K562 (cell line): Measurements from ENCODE around the gene ETS1. TPM values are rescaled to one million over a fixed set of nuclear protein-coding genes. Genes with fewer than 3 reads are reported as not detected.

ENCODE experiments used
- ATAC-seq: fragments of 200-7000 bp; cut with Tn5 transposase; 3 replicates; pipeline ENCODE4 v1.9.1; 2020; ENCODE audit warnings: moderate library complexity
- BruUV-seq: library from RNA; stranded (reverse); fragments of 400-500 nt; replicated peaks from 2 replicates; lab custom pipeline; 2021; lab: Mats Ljungman, UMichigan
- CTCF ChIA-PET: fragments of 300-600 bp; formaldehyde crosslinking; extraction: SDS; loops from one replicate; lab custom pipeline; 2021; ENCODE audit warnings: low intra/inter-chr PET ratio; lab: Yijun Ruan, JAX
- POLR2A ChIA-PET: fragments of 300-600, 350-650 bp; sonication (Branson Sonifier 250); formaldehyde crosslinking; extraction: SDS; loops from one replicate; lab custom pipeline; 2021; ENCODE audit warnings: antibody characterized with exemption, inconsistent platforms; lab: Yijun Ruan, JAX
- DNase-seq, 4 experiments: peaks; one replicate each; pipeline versions ENCODE4 v3.0.0 to v3.0.0-alpha.2; 2011 to 2018; ENCODE audit warnings: low spot score in 3 of 4, mixed read lengths in 3 of 4; ENCODE audit errors: extremely low read depth in 1 of 4
- FAIRE-seq: peaks from 2 replicates; lab custom pipeline; 2011; peaks lifted over from hg19 to GRCh38; lab: Jason Lieb, UNC
- H2AFZ ChIP-seq: 2 replicates; pipeline ENCODE4 v1.6.0; 2011; ENCODE audit warnings: low read depth, low read length, control low read depth, inconsistent platforms
- H3K27ac ChIP-seq: fragments of 200-600 bp; 3 replicates; pipeline ENCODE4 v1.8.0; 2011; ENCODE audit warnings: low read depth, mild to moderate bottlenecking, control low read depth, inconsistent platforms, low read length, moderate library complexity, mixed read lengths; ENCODE audit errors: extremely low read depth
- H3K27me3 ChIP-seq, 2 experiments: fragments of 300-600 bp in 1 of 2; 2 replicates in 1 of 2; 3 replicates in 1 of 2; pipeline versions ENCODE4 v1.6.0 to v1.8.0; 2011; ENCODE audit warnings: inconsistent platforms in 2 of 2, low read length in 2 of 2, mild to moderate bottlenecking in 1 of 2, mixed read lengths in 1 of 2, moderate library complexity in 1 of 2; ENCODE audit not compliant: control insufficient read depth in 2 of 2, insufficient read depth in 2 of 2
- H3K36me3 ChIP-seq: fragments of 300-600 bp; 3 replicates; pipeline ENCODE4 v1.8.0; 2011; ENCODE audit warnings: mild to moderate bottlenecking, low read length, inconsistent platforms; ENCODE audit not compliant: control insufficient read depth, insufficient read depth
- H3K4me1 ChIP-seq, 2 experiments: fragments of 200-600 bp in 1 of 2; replicated peaks in 1 of 2; 2 replicates in 1 of 2; 3 replicates in 1 of 2; pipeline versions ENCODE4 v1.5.1 to v1.8.0; 2011; ENCODE audit warnings: inconsistent platforms in 2 of 2, low read length in 2 of 2, mild to moderate bottlenecking in 1 of 2, mixed read lengths in 1 of 2, moderate library complexity in 1 of 2; ENCODE audit not compliant: control insufficient read depth in 2 of 2, insufficient read depth in 2 of 2
- H3K4me2 ChIP-seq: 2 replicates; pipeline ENCODE4 v1.6.1; 2011; ENCODE audit warnings: low read length, control low read depth, inconsistent platforms, mixed read lengths; ENCODE audit not compliant: insufficient read depth
- H3K4me3 ChIP-seq: fragments of 200-600 bp; sonication (generic), shearing (Covaris generic); 2 replicates; pipeline ENCODE4 v1.5.1; 2016; ENCODE audit warnings: control low read depth, inconsistent platforms
- H3K79me2 ChIP-seq: fragments of 200-600 bp; 3 replicates; pipeline ENCODE4 v1.8.0; 2011; ENCODE audit warnings: low read length, inconsistent platforms; ENCODE audit not compliant: control insufficient read depth, insufficient read depth
- H3K9ac ChIP-seq, 2 experiments: 2 replicates each; pipeline versions ENCODE4 v1.6.0 to v1.6.1; 2011; ENCODE audit warnings: low read depth in 2 of 2, low read length in 2 of 2, control low read depth in 1 of 2, inconsistent platforms in 1 of 2, mild to moderate bottlenecking in 1 of 2, mixed read lengths in 1 of 2; ENCODE audit not compliant: insufficient read depth in 1 of 2
- H3K9me1 ChIP-seq: one replicate; pipeline ENCODE4 v1.6.0; 2011; ENCODE audit warnings: inconsistent platforms, mild to moderate bottlenecking, low read length, moderate library complexity; ENCODE audit not compliant: control insufficient read depth, insufficient read depth
- H3K9me3 ChIP-seq: replicated peaks from 2 replicates; pipeline ENCODE4 v1.5.1; 2011; ENCODE audit warnings: low read depth, low read length, inconsistent platforms; ENCODE audit not compliant: control insufficient read depth, insufficient read depth
- H4K20me1 ChIP-seq: replicated peaks from 2 replicates; pipeline ENCODE4 v1.6.1; 2011; ENCODE audit warnings: low read length, inconsistent platforms, mixed read lengths; ENCODE audit not compliant: control insufficient read depth, insufficient read depth
- GATAD2A ChIP-seq: fragments of 450-650 bp; IDR thresholded peaks from 2 replicates; pipeline ENCODE4 v1.6.1; 2017
- MCM5 ChIP-seq: fragments of 450-650 bp; IDR thresholded peaks from 2 replicates; pipeline ENCODE4 v1.6.1; 2016; ENCODE audit warnings: low read depth
- USF2 ChIP-seq: sonication (generic); formaldehyde crosslinking; IDR thresholded peaks from 2 replicates; pipeline ENCODE4 v1.5.0; 2020; ENCODE audit warnings: missing genetic modification reagents
- XRCC4 ChIP-seq: IDR thresholded peaks from one replicate; pipeline ENCODE4 v1.6.1; 2011; ENCODE audit not compliant: insufficient read depth, insufficient read length; ENCODE audit errors: extremely low read depth
- WGBS: fragments of 100-300 bp; shearing (Covaris generic); methylation state at CpG from one replicate; pipeline ENCODE4 v1.1.6; 2016; ENCODE audit warnings: low coverage, mixed read lengths; ENCODE audit not compliant: insufficient coverage; ENCODE audit errors: missing lambda C conversion rate; 5-methylcytosine and 5-hydroxymethylcytosine counted together
- in situ Hi-C: fragments of 300-500 bp; cut with MboI; formaldehyde crosslinking; loops from 4 replicates; pipeline ENCODE4 v1.15.0; 2018; ENCODE audit warnings: inconsistent platforms, mixed read lengths
- intact Hi-C: fragments of 100-400 bp; cut with micrococcal nuclease; formaldehyde crosslinking; loops from 2 replicates; pipeline ENCODE4 v1.14.2; 2022
- polyA plus RNA-seq, 8 experiments: library from polyadenylated mRNA; depleted of rRNA in 4 of 8; stranded (reverse) in 5 of 8; unstranded in 3 of 8; fragments of >200 nt; fragmentation: Nextera tagmentation in 2 of 8; fragmentation: Illumina TruSeq in 1 of 8; extraction: Ambion mirVana in 2 of 8; extraction: Trizol in 1 of 8; gene quantifications; 2 replicates each; pipeline versions ENCODE4 v1.2.1 to v1.2.3, GENCODE V29; 2011 to 2014; ENCODE audit warnings: inconsistent platforms in 1 of 8, missing spikeins in 1 of 8
- total RNA-seq, 7 experiments: library from RNA; depleted of rRNA in 6 of 7; stranded (reverse); fragments of >200 nt in 6 of 7; fragmentation: Illumina TruSeq in 2 of 7; extraction: Trizol in 2 of 7; gene quantifications; 2 replicates each; pipeline versions ENCODE4 v1.2.1 to v1.2.3, GENCODE V29; 2011 to 2021; ENCODE audit warnings: low replicate concordance in 1 of 7

Gene ETS1
- total and polyA plus RNA-seq, 9 of the 15 experiments (the other 6 are each of a cell fraction or from before 2014, with no cell fraction given), result 0.04 to 1.4 (median 0.23) TPM

GRCh38 chr11:128627666-128628324, 40.4 kb upstream of the ETS1 start:
- no peaks in the 10 kb centered on the region for H3K9me1 ChIP-seq
- no peaks in the 10 kb centered on the region for H3K79me2 ChIP-seq
- no peaks in the 10 kb centered on the region for H3K9me3 ChIP-seq
- H3K4me3 ChIP-seq, result no peak overlapping the region
- no peaks in the 10 kb centered on the region for H3K27me3 ChIP-seq
- POLR2A ChIA-PET, result no interaction called here
- DNase-seq (no peak), ATAC-seq (no peak), FAIRE-seq (no peak)
- no peaks in the 10 kb centered on the region for H3K4me1 ChIP-seq
- WGBS, result 3% methylated on average over 6 of the region's 7 CpGs
- H4K20me1 ChIP-seq, result no peaks in the 10 kb centered on the region
- intact Hi-C loops, result no loop called here
- H2AFZ ChIP-seq, result no peak overlapping the region
- H3K36me3 ChIP-seq, result no peaks in the 10 kb centered on the region
- BruUV-seq, result no TSS peak
- peak; percentile 28; the same call in 1 of the 2 replicates for TF ChIP-seq USF2
- no peak for TF ChIP-seq GATAD2A
- no peak for TF ChIP-seq MCM5
- TF ChIP-seq XRCC4, result no peak
- no peak overlapping the region for H3K27ac ChIP-seq
- CTCF ChIA-PET, result no interaction called here
- no peak overlapping the region for H3K4me2 ChIP-seq
- no peak overlapping the region for H3K9ac ChIP-seq
- in situ Hi-C loops, result loop anchor here (10.0 to 25.0 kb wide), 2 partner anchors 453 to 590 kb away; no protein-coding TSS in a partner anchor
